ENCODE results near the gene C2CD4A. TPM values are rescaled to one million over a fixed set of nuclear protein-coding genes. Genes with fewer than 3 reads are reported as not detected.

Gene C2CD4A
- total RNA-seq, 2 experiments from 2014 or later, result 0.12 to 0.20 TPM

DNA sequence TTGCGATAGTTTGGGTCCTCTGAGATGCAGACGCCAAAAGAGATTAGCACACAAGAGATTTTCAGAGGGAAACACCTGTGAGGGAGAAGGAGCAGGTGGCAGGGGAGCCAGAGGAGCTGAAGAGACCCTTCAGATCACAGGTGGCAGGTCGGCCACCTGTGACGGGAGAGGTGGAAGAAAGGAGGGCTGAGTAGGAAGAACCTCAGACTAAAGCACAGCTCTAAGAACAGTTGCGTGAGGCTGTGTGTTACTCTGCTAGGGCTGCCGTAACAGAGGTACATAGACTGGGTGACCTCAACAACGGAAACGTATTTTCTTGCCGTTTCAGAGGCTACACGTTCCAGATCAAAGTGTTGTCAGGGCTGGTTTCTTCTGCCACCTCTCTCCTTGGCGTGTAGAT, 38.5 kb downstream of the C2CD4A start:
- no peaks in the 10 kb centered on the region for H3K36me3 Mint-ChIP-seq
- H3K4me3 Mint-ChIP-seq, result no peak overlapping the region
- no peak for DNase-seq
- no peaks in the 10 kb centered on the region for H3K9me3 Mint-ChIP-seq
- no peak overlapping the region for H3K27ac Mint-ChIP-seq
- peaks cover 6% of the 10 kb centered on the region for H3K4me1 Mint-ChIP-seq
- peaks cover 9% of the 10 kb centered on the region for H3K27me3 Mint-ChIP-seq

DNA sequence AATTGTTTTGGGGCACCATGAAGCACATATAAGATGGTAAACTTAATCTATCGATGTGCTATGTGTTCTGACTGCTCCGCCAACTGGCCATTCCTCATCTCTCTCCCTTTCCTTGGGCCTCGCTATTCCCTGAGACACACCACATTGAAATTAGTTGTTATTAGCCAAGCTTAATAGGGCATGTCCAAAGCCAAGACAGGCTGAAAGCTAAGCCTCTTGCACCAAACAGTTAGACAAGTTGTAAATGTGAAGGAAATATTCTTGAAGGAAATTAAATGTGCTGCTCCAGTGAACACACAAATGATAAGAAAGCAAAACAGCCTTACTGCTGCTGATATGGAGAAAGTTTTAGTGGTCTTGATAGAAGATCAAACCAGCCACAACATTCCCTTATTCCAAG, 39.3 kb downstream of the C2CD4A start:
- Mint-ChIP-seq H3K4me1 (peaks cover 14% of the 10 kb centered on the region), H3K36me3 (no peaks in the 10 kb centered on the region), H3K27ac (no peak overlapping the region), H3K4me3 (no peak overlapping the region), H3K27me3 (peaks cover 9% of the 10 kb centered on the region), H3K9me3 (no peaks in the 10 kb centered on the region)
- DNase-seq, result no peak

DNA sequence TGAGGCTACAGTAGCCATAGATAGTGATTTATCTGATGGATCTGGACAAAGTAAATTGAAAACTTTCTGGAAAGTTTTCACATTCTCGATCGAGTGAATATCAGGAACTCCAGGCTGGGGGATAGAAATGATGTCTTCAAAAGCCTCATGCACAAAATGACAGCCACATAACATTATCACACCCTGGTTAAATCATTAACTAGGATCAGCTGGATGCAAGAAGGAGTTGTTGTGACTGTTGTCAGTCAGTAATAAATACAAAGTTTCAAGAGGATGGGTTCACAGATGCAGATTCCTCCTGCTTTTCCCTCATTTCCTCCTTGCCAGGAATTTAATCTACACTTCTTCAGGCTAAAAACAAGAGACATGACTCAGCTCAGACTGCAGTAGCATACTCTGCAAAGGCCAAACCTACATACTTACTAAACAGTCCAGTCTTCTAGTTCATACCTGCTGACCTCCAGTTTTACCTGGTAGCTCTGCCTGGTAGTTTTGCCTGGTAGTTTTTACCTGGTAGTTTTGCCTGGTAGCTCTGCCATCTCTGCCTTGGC, 40.9 kb downstream of the C2CD4A start:
- DNase-seq, result no peak
- no peak overlapping the region for H3K27ac Mint-ChIP-seq
- no peaks in the 10 kb centered on the region for H3K36me3 Mint-ChIP-seq
- no peak overlapping the region for H3K4me3 Mint-ChIP-seq
- peaks cover 9% of the 10 kb centered on the region for H3K27me3 Mint-ChIP-seq
- H3K9me3 Mint-ChIP-seq, result no peaks in the 10 kb centered on the region
- H3K4me1 Mint-ChIP-seq, result peaks cover 14% of the 10 kb centered on the region

DNA sequence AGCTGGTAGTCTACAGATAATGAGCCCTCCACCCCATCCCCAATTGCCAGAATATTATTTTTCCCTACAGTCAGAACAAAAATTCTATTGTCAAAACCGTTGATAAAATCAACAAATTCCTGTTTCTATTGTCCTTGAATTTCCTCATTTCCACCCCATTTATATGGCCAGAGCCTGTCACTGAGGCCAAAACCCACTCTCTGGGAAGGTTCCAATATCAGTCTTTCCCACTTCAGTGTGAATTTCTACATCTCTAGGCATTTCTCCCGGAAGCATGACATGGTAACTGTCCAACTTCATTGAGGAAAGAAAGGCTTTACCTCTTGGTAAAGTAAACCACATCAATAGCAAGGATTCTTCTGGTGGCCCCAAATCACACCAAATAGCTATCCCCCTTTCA, 41.6 kb downstream of the C2CD4A start:
- H3K4me1 Mint-ChIP-seq, result peaks cover 14% of the 10 kb centered on the region
- H3K4me3 Mint-ChIP-seq, result no peak overlapping the region
- no peak for DNase-seq
- H3K9me3 Mint-ChIP-seq, result no peaks in the 10 kb centered on the region
- H3K27ac Mint-ChIP-seq, result no peak overlapping the region
- H3K36me3 Mint-ChIP-seq, result no peaks in the 10 kb centered on the region
- peaks cover 9% of the 10 kb centered on the region for H3K27me3 Mint-ChIP-seq

DNA sequence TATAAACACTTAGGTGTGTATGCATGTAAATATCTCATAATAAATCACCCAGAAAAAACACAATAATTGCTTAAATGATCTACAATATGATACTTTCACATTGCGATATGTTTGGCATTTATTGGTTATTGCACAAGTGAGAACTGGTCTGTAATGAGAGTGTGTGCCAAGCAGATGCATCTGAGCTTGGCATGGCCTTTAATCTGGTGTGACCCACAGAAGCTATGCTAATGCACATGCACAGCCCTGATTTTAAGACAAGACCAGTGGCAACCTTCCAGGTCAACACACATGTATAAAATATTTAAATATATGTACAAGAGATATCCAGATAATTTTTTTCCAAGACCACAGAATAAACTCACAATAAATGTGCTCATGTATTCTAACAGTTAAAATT, 42.7 kb downstream of the C2CD4A start:
- H3K27ac Mint-ChIP-seq, result no peak overlapping the region
- no peak overlapping the region for H3K4me3 Mint-ChIP-seq
- peaks cover 14% of the 10 kb centered on the region for H3K4me1 Mint-ChIP-seq
- no peaks in the 10 kb centered on the region for H3K36me3 Mint-ChIP-seq
- DNase-seq, result no peak
- peaks cover 9% of the 10 kb centered on the region for H3K27me3 Mint-ChIP-seq
- no peaks in the 10 kb centered on the region for H3K9me3 Mint-ChIP-seq

DNA sequence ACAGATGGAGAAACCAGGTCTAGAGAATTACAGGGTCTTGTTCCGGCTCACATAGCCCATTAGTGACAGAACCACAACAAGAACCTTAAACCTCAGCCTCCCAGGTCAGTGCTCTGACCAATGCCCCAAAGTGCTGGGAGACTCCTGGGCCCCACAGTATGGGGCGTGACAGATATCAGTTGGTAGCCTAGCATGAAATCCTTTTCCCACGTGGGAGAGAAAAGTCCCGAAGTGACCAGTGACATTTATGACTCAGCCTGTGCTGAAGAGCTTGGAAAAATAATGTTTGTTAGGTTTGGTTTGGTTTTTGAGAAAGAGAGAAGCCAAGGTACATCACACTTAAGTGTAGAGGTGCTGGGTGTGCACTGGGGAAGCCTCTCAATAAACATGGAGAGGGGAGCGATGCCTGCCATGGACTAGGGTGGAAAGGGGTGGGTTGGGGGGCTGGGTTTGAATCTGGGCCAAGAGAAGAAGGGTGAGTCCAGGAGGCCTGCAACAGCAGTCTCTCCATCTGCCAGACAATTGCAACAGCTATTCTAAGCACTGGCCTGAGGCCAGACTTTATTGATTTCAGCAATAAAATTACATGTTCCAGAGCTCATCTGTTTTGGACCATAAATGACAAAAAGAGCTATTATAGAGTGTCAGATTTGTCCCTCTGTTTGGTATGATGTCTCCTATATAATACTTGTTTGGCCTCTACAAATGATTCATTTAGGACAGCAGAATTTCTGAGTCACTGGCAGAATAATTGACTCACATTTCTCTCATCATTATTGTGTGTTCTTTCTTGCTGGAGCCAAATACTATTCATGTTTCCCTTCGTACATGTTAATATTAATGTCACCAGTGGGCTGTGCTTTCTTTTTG, 43.4 kb downstream of the C2CD4A start:
- Mint-ChIP-seq H3K36me3 (no peaks in the 10 kb centered on the region), H3K4me1 (peaks cover 14% of the 10 kb centered on the region), H3K27ac (peak overlapping the region; percentile 69), H3K9me3 (no peaks in the 10 kb centered on the region), H3K4me3 (no peak overlapping the region), H3K27me3 (peaks cover 9% of the 10 kb centered on the region)
- no peak for DNase-seq

DNA sequence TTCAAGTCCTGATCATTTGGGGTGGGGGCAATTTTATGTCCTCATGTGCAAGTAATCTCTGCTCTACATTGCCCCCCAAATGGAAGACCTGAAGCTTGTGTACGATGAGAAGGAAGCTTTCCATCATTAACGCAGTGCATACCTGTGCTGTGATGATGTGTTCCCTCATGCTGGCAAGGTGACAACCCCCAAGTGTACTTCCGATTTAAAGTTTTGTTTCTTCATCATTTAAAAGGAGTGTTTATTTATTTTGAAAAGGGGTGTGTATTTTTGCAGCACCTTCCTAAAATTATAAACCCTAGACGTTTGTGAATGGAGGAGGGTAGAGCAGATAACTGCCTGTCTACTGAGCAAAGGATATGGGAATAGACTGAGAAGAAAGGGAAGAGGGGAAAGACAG, 45.3 kb downstream of the C2CD4A start:
- Mint-ChIP-seq H3K27ac (no peak overlapping the region), H3K27me3 (peaks cover 4% of the 10 kb centered on the region), H3K9me3 (no peaks in the 10 kb centered on the region), H3K36me3 (no peaks in the 10 kb centered on the region), H3K4me1 (peaks cover 14% of the 10 kb centered on the region), H3K4me3 (no peak overlapping the region)
- no peak for DNase-seq

DNA sequence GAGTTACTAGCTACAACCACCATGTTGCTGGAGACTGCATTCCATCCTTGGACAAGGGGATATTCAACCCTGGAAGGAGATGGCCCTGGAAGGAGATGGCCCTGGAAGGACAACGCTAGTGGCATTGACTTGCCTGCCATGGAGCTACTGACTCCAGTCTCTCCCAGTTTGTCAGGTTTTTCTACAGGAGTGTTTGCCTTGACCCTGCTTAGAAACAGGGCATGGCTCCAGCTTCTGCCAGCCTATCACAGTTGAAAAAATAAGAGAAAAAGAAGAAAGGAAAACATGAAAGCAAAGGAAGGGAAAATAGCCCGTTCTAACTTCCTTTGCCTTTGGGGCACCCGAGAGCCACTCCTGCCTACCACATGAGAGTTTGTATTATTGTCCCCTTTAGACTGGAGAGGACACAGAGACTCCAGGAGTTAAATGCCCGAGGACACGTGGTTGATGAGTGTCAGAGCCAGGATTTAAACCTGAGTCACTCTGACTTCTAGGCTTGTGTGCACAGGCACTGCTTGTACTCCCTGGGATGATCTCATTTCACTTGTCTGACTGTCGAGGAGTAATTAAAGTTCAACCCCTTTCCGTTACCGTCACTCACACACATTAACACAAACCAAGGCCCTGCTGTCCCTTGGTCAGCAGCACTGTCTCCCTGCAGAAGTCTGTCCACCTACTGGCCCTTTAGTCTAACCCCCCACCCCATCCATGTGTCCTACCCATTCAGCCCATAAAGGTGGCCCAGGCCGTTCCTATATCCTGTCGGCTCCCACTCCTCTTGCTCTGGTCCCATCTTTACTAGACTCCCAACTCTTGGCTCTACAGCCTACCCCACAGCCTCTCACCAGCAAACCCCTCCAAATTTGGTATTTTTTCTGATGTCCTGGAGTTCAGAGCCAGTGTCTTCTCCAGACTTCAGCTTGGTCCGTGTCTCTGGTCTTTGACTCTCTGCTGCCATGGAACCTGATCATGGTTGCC, 46.1 kb downstream of the C2CD4A start:
- no peaks in the 10 kb centered on the region for H3K36me3 Mint-ChIP-seq
- no peak overlapping the region for H3K27ac Mint-ChIP-seq
- no peak overlapping the region for H3K4me3 Mint-ChIP-seq
- H3K9me3 Mint-ChIP-seq, result no peaks in the 10 kb centered on the region
- peaks cover 14% of the 10 kb centered on the region for H3K4me1 Mint-ChIP-seq
- no peak for DNase-seq
- H3K27me3 Mint-ChIP-seq, result peaks cover 4% of the 10 kb centered on the region

DNA sequence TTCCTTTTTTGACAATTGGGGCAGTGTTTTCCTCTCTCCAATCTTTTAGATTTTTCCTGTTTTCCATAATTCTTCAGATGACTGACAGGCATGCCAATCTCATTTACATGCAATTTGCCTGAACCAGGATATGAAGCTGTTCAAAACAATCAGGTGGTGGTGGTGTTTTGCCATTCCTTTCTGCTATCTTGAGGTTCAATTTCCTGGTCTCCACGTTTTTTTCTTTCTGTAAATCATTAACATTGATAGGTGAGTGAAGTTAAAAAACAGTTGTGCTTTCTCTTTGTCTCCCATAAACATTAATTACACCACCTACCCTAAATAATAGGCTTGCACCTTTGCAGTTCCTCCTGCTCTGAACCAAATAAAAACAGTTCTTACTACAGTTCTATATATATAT, 49.1 kb downstream of the C2CD4A start:
- Mint-ChIP-seq H3K36me3 (peaks cover 2% of the 10 kb centered on the region), H3K27me3 (no peaks in the 10 kb centered on the region), H3K4me1 (peaks cover 26% of the 10 kb centered on the region), H3K9me3 (peaks cover 2% of the 10 kb centered on the region), H3K27ac (no peak overlapping the region), H3K4me3 (no peak overlapping the region)
- DNase-seq, result no peak

DNA sequence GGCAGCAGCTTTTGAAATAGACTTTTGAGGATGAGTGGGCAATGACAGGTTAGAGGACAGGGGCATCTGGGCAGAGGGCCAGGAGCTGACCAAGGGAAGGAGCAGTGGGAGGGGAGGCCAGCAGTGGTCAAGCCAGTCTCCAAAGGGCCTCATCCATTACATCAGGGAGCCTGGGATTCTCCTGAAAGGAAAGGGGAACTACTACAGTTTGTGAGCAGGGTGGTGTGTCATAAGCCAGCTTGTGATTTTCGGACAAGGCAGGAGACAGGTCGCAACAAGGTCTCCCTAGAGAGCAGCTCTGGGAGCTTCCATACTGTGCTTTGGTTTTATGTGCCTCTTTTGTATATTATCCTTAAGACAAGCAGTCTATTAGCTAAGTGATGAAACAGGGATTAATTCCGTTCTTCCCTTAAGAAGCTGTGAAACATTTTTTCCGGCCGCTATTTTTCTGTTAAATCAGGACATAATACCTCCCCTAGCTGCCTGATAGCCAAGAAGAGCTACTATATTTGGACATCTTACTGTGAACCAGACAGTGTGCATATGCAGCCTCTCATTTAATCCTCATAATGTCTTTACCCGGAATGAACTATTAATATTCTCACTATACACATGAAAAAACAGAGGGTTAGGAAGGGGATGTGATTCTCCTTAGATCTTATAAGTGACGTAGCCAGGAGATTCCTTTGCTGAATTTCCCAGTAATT, 51.9 kb downstream of the C2CD4A start:
- Mint-ChIP-seq H3K27me3 (no peaks in the 10 kb centered on the region), H3K36me3 (peaks cover 2% of the 10 kb centered on the region), H3K4me1 (peaks cover 23% of the 10 kb centered on the region), H3K27ac (peak overlapping the region; percentile 85), H3K9me3 (peaks cover 4% of the 10 kb centered on the region), H3K4me3 (no peak overlapping the region)
- no peak for DNase-seq

DNA sequence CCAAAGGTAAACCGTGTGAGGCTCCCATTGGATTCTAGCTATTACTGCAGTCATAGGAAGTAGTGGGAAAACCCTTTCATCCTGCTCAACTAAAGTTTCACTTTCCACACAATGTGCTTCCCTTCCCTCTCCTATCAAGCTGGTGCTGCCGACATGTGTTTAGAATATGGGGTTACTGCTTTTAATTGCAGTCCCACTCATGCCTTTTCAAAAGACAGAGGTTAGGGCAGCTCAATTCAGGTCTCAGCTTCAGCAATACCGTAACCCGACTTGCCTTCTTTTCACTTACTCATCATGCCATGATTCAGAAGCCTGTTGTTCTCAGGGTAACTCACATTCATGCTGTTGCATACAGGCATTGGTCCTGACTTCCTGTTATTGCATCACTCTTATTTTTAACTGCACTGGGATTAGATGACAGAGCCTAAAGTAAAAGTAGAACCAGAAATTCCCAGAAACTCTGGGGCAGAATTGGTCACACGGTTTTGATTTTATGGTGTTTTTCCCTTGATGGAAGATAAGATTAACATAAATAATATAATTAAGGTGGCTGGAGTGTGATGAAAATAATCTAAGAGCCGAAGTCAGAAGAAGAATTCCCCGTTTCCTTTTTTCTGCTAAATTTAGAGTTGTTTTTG, 52.6 kb downstream of the C2CD4A start:
- Mint-ChIP-seq H3K27me3 (no peaks in the 10 kb centered on the region), H3K4me3 (peak overlapping the region; percentile 29), H3K4me1 (peaks cover 30% of the 10 kb centered on the region), H3K27ac (peak overlapping the region; percentile 85), H3K9me3 (peaks cover 4% of the 10 kb centered on the region), H3K36me3 (peaks cover 2% of the 10 kb centered on the region)
- peak; percentile 15 for DNase-seq

DNA sequence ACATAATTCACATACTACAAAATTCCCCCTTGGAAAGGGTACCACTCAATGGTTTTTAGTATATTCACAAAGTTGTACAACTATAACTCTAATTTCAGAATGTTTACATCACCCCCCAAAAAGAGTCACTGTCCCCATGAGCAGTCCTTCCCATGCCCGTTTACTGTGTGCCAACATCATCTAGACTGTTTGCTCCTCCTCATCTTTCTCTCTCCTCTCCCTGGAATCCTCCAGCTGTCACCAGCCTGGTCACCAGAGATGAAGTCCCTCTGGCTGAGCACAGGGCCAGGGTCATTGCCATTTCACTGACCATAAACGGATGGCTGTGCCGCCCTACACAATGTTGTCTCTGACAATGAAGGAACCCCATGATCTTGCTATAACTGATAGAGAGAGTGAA, 53.1 kb downstream of the C2CD4A start:
- Mint-ChIP-seq H3K4me1 (peaks cover 34% of the 10 kb centered on the region), H3K27ac (peak overlapping the region; percentile 85), H3K4me3 (no peak overlapping the region), H3K27me3 (no peaks in the 10 kb centered on the region), H3K36me3 (peaks cover 2% of the 10 kb centered on the region), H3K9me3 (peaks cover 4% of the 10 kb centered on the region)
- no peak for DNase-seq

Data from activated naive CD8-positive, alpha-beta T cell treated with anti-CD3 and anti-CD28 coated beads for 36 hours (primary cell).